NCI-H1105 (cell line): Measurements from ENCODE around the gene PSPC1.
"Not testable (repeated sequence)": the region's sequence is repeated elsewhere in the genome, so short reads cannot be mapped to it uniquely, and the experiment has no call there.

Source experiments
- DNase-seq: peaks from one replicate; lab custom pipeline; 2025; lab: John Stamatoyannopoulos, UW

PSPC1 gene, protein sequence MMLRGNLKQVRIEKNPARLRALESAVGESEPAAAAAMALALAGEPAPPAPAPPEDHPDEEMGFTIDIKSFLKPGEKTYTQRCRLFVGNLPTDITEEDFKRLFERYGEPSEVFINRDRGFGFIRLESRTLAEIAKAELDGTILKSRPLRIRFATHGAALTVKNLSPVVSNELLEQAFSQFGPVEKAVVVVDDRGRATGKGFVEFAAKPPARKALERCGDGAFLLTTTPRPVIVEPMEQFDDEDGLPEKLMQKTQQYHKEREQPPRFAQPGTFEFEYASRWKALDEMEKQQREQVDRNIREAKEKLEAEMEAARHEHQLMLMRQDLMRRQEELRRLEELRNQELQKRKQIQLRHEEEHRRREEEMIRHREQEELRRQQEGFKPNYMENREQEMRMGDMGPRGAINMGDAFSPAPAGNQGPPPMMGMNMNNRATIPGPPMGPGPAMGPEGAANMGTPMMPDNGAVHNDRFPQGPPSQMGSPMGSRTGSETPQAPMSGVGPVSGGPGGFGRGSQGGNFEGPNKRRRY

DNA sequence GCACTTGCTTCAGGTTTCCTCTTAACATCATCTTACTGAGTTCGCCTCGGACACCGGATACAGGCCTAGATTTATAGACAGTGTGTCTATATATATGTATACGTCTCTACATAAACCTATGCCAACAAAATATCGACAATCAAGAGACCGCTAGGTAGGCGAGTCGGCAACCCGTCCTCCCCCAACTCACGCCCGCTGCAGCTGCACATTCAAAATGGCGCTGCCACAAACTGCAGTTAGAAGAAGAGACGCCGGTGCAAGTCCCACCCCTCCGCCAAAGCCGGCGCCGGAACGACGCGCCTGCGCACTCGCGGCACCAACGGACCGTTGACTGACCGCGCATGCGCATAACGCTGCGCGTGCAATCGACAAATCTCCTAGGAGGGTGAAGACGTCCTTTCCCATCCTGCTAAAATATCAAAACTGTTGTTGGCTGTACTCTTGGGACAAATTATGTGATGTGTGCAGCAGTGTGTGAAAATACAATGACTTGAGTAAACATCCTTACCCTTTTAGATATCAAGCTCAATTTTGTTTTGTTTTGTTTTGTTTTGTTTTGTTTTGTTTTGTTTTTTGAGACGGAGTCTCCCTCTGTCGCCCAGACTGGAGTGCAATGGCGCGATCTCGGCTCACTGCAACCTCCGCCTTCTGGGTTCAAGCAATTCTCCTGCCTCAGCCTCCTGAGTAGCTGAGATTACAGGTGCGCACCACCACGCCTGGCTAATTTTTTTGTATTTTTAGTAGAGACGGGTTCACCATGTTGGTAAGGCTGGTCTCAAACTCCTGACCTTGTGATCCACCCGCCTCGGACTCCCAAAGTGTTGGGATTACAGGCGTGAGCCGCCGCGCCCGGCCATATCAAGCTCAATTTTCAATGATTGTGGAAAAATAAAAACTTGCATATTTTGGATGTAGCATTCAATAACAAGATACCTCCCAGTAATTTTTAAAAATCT is at the start of gene PSPC1:
Gene PSPC1, minus strand, starts transcription at position 219 of the 956 bp plus-strand sequence. Its CDS starts 188 bp downstream, at position 31.
- DNase-seq = peak; percentile 90

DNA sequence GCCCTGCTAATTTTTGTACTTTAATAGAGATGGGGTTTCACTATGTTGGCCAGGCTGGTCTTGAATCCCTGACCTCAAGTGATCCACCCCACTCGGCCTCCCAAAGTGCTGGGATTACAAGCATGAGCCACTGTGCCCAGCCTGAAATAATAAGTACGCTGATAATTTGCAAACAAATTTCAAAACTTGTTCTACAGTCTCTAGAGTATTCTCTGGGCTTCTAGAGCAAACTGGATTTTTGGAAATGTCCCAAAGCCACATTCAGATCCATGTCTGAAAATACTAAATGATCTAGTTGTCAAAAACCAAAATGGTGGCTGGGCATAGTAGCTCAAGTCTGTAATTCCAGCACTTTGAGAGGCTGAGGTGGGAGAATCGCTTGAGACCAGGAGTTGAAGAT is 39.9 kb upstream of the PSPC1 start:
- DNase-seq = no peak

DNA sequence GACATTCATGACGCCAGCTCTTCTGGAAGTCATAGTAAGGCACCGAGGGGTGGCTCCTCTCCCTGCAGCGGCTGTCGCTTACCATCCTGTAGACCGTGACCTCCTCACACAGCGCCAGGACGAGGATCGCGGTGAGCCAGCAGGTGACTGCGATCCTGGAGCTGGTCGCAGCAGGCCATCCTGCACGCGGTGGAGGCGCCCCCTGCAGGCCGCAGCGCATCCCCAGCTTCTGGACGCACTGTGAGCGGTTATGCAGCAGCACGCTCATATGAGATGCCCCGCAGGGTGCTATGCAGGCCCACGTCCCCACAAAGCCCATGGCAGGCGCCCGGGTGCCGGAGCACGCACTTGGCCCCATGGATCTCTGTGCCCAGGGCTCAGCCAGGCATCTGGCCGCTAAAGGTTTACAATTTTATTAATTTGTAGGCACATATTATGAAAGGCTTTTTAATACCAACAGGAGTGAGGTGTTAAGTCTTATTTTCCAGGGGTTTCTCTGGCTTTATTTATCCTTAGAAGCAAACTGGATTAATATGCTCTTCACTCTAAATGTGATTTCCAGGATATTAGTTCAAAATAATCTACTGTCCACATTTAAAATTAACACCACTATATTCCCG is 35.6 kb upstream of the PSPC1 start:
- DNase-seq = no peak

DNA sequence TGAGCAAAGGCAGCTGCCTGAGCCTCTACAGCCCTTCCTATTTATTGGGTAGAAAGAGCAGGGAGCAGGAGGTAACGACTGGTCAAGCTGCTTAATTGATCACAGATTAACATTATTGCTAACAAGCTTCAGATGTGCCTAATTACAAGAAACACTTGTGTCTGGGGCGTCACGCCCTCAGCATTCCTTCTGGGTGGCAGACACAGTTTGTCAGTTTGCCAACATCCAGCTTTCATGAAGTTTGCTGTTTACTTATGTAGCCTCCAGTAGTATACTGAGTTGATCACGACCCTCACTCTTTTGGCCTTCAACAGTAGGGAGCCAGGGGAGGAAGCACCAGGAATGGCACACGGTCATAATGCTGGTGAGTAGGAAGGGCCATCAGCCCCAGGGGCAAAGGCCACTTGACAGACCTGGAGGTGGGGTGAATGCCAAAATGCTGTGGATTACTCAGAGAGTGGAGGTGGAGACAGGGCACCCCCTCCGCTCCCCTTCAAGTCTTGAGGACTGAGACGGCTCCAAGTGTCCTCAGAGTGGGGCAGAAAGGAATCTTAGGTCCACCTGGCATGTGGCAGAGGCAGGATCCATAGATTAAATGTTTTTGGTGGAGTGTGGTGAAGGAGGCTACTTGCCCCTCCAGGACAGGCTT is 34.9 kb upstream of the PSPC1 start:
- no peak for DNase-seq

- no peak for DNase-seq
These were observed 34.4 kb upstream of the PSPC1 start for GRCh38 chr13:19817106-19817505.

DNA sequence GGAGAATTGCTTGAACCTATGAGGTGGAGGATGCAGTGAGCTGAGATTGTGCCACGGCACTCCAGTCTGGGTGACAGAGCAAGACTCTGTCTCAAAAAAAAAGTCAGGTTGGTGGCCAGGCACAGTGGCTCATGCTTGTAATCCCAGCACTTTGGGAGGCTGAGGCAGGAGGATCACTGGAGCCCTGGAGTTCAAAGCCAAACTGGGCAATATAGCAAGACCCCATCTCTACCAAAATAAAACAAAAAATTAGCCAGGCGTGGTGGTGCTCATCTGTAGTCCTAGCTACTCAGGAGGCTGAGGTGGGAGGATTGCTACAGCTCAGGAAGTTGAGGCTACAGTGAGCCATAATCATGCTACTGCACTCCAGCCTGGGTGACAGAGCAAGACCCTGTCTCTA is 33.1 kb upstream of the PSPC1 start:
- DNase-seq = not testable (repeated sequence)

DNA sequence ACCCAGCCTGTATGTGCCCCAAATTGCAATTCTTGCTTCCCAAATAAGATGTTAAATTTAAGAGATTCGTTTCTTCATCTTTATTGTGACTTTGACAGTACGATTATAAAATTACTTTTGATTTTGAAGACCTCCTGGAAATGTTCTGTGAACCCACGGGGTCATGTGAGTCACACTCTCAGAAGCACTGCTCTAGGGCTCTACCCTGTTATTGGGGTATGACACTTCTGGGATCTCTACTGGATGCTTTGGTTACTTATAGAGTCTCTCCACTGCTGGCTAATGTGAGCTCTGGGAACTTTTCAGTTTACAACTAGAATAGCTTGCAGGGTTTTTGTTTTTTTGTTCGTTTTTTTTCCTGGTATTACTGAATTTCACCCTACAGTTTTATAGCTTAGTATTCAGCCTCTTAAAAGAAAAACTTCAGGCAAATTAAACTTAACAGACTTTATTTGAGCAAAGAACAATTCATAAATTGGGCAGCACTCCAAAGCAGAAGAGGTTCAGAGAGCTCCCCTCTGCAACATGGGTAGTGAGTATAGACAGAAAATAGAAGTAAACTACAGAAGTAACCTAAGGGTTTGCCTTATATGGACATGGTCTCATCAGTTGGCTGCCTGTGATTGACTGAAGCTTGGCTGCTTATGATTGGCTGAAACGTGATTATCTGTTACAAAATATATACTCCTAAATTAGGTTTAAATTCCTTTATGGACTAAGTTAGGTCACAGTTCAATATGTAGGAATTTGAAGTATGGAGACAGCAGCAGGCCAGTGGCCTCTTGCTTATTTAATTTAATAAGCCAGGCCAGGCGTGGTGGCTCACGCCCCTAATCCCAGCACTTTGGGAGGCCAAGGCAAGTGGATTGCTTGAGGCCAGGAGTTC is 28.5 kb upstream of the PSPC1 start:
- DNase-seq = no peak

- no peak for DNase-seq
These were observed 27.4 kb upstream of the PSPC1 start for GRCh38 chr13:19810151-19810550.

- no peak for DNase-seq
These were observed 23.0 kb upstream of the PSPC1 start for GRCh38 chr13:19805765-19806164.

DNA sequence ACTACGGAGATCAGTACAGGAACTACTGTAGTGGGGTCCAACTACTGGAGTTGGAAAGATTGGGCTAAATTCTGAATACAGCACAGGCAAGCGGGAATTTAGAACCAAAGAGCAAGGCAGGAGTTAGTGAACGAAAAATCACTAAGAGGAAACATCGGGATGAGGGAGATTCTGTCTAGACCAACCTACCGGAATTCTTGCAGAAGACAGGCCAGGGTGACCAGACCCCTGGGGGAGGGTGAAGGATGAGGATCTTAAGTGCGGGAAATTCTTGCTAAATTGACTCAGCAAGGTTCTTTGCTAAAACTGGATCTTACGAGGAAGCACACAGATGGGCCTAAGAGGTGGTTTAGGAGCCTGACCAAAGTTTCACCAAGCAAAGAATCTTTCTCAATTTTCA is 13.2 kb upstream of the PSPC1 start:
- no peak for DNase-seq

DNA sequence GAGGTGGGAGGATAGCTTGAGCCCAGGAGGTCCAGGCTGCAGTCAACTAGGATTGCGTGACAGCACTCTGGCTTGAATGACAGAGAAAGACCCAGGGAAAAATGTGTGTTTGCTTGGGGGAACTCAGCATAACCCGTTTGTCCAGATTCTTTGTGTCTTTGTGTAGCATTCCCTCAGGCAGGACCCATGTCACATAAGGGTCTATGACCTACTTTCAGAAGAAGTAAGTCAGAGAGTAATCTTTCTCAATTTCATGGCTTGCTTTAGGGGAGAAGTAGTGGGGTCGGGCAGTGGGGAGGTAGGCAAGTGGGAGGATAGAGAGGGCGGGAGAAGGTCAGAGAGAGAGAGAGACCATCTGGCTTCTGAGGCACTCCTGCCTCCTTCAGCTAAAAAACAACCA is 11.9 kb upstream of the PSPC1 start:
- DNase-seq = no peak

- no peak for DNase-seq
These were observed 9.3 kb upstream of the PSPC1 start for GRCh38 chr13:19791953-19792537.

DNA sequence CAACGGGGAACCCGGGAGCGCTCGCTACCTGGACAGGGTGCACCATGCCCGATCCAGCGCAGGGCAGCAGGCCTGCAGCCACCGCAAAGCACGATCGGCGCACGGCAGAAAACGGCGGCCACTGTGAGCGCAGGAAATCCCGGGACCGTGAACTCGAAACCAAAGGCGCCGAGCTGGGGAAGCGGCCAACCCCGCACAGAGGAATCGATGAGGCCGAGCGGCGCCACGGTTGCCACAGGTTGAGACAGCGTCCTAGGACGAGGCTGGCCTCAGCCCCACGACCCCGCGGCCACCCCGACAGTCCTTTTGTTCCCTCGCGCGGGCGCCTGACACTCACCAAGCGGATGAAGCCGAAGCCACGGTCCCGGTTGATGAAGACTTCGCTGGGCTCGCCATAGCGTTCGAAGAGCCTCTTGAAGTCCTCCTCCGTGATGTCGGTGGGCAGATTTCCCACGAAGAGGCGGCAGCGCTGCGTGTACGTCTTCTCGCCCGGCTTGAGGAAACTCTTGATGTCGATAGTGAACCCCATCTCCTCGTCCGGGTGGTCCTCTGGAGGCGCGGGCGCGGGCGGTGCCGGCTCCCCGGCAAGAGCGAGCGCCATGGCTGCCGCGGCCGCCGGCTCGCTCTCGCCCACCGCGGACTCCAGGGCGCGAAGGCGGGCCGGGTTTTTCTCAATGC is 557 bp downstream of the PSPC1 start:
- DNase-seq = peak; percentile 2

DNA sequence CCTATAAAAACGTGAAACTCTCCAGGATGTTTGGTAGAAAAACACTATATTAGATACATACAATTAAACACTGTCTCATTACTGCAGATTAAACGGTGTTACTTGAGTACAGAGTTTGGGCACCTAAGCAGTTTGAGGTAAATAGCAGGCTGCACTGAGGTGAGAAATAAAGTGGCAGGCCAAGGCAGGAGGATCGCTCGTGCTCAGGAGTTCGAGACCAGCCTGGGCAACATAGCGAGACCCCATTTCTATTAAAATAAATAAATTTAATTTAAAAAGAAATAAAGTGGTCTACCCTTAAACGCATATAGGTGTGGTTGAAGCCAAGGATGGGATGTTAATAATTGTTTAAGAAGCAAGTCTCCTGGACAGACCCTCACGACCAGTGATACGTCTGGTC is 1.2 kb downstream of the PSPC1 start:
- no peak for DNase-seq

- DNase-seq = not testable (repeated sequence)
These were observed 1.9 kb downstream of the PSPC1 start for GRCh38 chr13:19780753-19781418.

DNA sequence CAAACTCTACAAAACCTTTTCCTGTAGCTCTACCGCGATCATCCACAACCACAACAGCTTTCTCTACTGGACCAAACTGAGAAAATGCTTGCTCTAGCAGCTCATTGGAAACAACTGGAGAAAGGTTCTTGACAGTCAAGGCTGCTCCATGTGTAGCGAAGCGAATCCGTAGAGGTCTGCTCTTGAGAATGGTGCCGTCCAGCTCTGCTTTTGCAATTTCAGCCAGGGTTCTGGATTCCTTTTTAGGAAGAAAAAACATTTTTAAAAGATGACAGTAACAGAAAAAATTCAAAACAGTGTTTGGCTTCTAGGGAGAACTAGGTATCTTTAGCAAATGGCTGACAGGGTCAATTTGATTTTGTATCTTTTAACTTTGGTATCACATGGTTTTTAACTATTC is 10.4 kb downstream of the PSPC1 start:
- no peak for DNase-seq

GRCh38 chr13:19769854-19770253 is 12.9 kb downstream of the PSPC1 start:
- DNase-seq = no peak

DNA sequence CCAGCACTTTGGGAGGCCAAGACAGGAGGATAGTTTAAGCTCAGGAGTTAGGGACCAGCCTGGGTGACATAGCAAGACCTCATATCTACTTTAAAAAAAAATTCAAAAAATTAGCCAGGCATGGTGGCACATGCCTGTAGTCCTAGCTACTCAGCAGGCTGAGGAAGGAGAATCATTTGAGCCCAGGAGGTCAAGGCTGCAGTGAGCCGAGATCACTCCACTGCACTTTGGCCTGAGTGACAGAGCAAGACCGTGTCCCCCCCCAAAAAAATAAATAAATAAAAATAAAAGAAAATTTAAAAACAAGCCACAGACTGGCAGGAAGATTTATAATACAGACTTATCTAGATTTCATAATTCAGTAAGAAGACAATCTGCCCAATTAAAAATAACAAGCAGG is 14.8 kb downstream of the PSPC1 start:
- DNase-seq = no peak

GRCh38 chr13:19766591-19766990 is 16.2 kb downstream of the PSPC1 start:
- DNase-seq = no peak
